Measurements from ENCODE around the gene NCK2.
A peak's percentile ranks its signal among the peaks of the same experiment; 100 is the strongest.

Gene NCK2

DNA sequence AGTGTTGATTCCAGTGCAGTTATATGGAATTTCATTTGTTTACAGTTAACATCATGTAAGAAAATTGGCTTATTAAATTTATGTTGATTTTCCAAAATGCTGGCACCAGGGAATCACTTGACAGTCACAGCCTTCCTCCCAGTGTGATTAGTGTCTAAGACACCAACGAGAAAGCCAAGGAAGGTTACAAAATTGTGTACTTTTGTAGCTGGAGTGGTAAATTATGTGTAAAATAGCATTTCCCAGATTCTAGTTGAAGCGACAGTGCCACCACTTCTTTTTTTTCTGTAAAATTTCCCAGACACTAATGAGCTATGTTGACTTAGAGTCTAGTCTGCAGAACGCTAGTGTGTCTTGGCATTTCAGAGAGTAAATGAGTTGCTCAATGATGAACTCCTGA, 101.3 kb downstream of the NCK2 start:
- DNase-seq (ENCODE audit: low read depth in 2 of 2) = no peak

- no peak for DNase-seq (ENCODE audit: low read depth in 2 of 2)
Measured at GRCh38 chr2:105847056-105847455, 102.3 kb downstream of the NCK2 start.

DNA sequence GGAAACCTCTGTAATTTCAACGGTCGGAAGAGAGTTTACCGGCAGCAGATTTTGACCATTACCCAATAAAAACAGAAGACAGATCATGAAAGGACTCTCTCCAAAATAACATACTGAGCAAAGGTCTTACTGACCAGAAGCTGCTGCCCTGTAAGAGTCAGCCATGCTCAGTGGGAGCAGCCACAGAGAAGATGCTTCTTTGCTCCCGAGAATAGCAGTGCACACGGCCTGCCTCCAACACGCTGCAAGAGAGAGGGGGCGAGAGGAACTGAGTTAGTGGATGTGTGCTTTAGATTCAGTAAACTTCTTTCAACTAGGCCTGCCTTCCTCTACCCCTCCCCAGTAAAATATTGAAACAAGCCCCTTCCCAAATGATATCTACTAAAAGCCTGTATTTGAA, 103.7 kb downstream of the NCK2 start:
- no peak for DNase-seq (ENCODE audit: low read depth in 2 of 2)

- DNase-seq (ENCODE audit: low read depth in 2 of 2) = no peak
Measured at GRCh38 chr2:105849431-105850179, 104.9 kb downstream of the NCK2 start.

DNA sequence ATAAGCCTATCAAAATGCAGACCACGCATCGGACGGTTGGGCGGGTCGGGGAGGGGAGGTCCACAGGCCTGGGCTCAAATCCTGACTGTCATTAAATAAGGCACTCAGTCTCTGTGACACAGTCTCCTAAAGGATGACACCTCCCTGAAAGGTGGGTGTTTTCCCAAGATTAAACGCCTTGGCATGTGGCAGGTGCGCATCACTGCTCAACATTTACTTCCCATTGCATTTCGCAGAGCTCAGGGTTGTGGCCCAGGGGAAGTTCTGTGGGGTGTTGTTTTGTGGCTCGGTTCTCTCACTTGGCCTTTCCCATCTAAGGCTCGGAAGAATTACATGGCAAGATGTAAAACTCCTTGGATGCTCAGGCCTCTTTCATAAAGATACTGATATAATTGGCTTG, 107.4 kb downstream of the NCK2 start:
- no peak for DNase-seq (ENCODE audit: low read depth in 2 of 2)

- DNase-seq (ENCODE audit: low read depth in 2 of 2) = no peak
Measured at GRCh38 chr2:105853354-105854088, 108.8 kb downstream of the NCK2 start.

DNA sequence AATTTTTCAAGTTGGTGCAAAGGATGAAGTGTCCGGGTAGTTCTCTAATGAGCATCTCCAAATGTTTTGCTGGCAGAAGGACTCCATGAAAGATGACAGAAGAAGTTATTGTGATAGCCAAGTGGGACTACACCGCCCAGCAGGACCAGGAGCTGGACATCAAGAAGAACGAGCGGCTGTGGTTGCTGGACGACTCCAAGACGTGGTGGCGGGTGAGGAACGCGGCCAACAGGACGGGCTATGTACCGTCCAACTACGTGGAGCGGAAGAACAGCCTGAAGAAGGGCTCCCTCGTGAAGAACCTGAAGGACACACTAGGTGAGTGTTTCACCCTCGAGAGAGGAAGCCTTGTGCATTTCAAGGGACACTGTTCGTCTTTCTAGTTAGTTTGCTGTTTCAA, 110.3 kb downstream of the NCK2 start:
- no peak for DNase-seq (ENCODE audit: low read depth in 2 of 2)

- no peak for DNase-seq (ENCODE audit: low read depth in 2 of 2)
Measured at GRCh38 chr2:105856581-105856980, 111.9 kb downstream of the NCK2 start.

- no peak for DNase-seq (ENCODE audit: low read depth in 2 of 2)
Measured at GRCh38 chr2:105857076-105857740, 112.5 kb downstream of the NCK2 start.

GRCh38 chr2:105858868-105859693, 114.4 kb downstream of the NCK2 start:
- DNase-seq (ENCODE audit: low read depth in 2 of 2) = no peak

DNA sequence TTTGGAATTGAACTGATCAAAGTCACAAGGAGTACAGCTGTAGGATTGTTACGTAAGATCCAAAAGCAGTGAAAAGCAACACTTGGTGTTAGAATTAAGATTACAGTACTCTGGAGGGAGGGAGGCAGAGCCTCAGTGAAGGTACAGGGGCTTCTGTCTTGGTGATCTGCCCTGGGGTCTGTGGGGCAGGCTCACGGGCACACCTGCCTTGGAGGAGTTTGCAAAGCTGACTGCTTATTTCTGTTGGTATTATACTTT, 114.9 kb downstream of the NCK2 start:
- no peak for DNase-seq (ENCODE audit: low read depth in 2 of 2)

DNA sequence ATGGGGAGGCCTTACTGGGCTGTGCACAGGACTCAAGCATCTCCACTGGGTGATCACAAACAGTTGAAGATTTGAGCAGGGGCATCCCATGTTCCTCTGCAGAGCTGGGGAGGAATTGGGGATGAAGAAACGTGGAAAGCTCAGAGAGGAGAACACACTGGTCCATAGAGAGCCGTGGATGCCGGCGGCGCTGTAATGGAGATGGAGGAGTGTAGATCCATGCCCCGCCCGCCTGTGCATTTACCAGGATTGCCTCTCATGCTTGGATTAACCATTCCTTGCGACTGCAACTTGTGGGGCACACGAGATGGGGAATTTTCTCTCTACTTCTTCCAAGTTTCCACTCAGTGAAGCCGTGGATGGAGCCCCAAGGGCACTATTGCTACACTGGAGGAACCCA, 115.9 kb downstream of the NCK2 start:
- no peak for DNase-seq (ENCODE audit: low read depth in 2 of 2)

- no peak for DNase-seq (ENCODE audit: low read depth in 2 of 2)
Measured at GRCh38 chr2:105861200-105861599, 116.5 kb downstream of the NCK2 start.

GRCh38 chr2:105862843-105863242, 118.1 kb downstream of the NCK2 start:
- peak in 1 of 2 experiments; percentile 4 for DNase-seq (ENCODE audit: low read depth in 2 of 2)

GRCh38 chr2:105864262-105864661, 119.5 kb downstream of the NCK2 start:
- no peak for DNase-seq (ENCODE audit: low read depth in 2 of 2)

GRCh38 chr2:105865222-105865913, 120.7 kb downstream of the NCK2 start:
- peak in 1 of 2 experiments; percentile 8 for DNase-seq (ENCODE audit: low read depth in 2 of 2)

DNA sequence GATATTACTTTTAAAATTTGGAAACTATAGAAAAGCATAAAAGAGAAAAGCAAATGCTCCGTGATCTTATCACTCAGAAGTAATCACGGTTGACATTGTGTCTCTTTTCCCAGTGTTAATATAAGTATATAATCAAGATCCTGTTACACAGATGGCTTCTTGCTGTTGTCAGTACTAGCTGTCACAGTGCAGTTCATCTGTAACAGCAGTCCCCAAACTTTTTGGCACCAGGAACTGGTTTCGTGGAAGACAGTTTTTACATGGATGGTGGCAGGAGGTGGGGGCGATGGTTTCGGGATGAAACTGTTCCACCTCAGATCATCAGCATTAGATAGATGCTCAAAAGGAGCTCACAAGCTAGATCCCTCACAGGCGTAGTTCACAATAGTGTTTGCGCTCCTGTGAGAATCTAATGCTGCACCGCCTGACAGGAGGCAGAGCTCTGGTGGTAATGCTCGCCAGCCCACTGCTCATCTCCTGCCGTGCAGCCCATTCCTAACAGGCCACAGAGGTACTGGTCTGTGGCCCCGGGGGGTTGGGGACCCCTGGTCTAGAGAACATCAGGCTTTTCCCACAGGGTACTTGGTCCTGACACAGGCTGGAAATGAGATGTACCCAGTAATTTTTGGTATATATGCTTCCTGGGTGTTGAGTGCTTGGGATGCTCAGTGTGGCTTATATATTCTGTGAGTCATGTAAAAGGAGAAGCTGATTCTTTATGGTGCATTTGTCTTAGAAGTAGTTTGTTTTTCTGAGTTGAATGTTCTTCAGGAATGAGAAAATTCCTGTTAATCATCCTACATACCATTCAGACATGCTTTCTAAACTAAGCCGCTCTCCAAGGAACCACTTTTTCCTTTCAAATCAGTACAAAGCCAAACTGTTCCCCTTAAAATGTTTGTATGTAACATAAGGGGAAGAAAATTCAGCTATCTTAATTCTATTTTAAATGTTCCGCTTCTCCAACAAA, 121.8 kb downstream of the NCK2 start:
- DNase-seq (ENCODE audit: low read depth in 2 of 2) = peak; percentile 46 to 58

DNA sequence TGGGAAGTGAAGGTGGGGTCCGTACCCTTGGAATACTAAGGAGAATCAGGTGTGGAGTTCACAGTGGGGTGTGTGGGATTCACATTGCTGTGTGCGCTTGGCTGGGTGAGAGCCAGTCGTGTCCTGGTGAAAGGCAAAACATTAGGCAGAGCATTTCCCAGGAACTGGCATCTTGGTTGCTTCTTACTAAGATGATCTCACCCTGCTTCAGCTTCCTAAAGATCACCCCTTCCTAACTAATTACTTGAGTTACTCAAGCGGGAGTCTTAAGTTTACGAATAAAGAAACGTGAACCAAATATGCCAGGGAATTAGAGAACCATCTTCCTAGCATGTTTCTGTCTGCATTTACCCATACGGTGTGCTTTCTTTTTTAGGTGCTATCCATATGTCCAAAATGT, 122.9 kb downstream of the NCK2 start:
- DNase-seq (ENCODE audit: low read depth in 2 of 2) = no peak

- DNase-seq (ENCODE audit: low read depth in 2 of 2) = no peak
Measured at GRCh38 chr2:105868060-105868459, 123.3 kb downstream of the NCK2 start.

- DNase-seq (ENCODE audit: low read depth in 2 of 2) = no peak
Measured at GRCh38 chr2:105869341-105869740, 124.6 kb downstream of the NCK2 start.

All from fibroblast of skin of left quadriceps (primary cell).